GM23338 (cell line): ENCODE data around the gene MCM9. TPM values are rescaled to one million over a fixed set of nuclear protein-coding genes. Genes with fewer than 3 reads are reported as not detected.

Experiments
- ATAC-seq: fragments of 200-7000 bp; cut with Tn5 transposase; 3 replicates; pipeline ENCODE4 v1.9.1; 2020
- DNase-seq: peaks from one replicate; pipeline ENCODE4 v3.0.0-alpha.2; 2015; ENCODE audit warnings: low spot score
- H2AFZ ChIP-seq: fragments of 200-600 bp; sonication (generic); 2 replicates; pipeline ENCODE4 v1.8.0; 2016; ENCODE audit warnings: antibody characterized with exemption, mild to moderate bottlenecking, moderate library complexity
- H3F3A ChIP-seq: fragments of 200-600 bp; sonication (generic); replicated peaks from 2 replicates; pipeline ENCODE4 v1.8.0; 2017; ENCODE audit warnings: antibody characterized with exemption, mixed run types, low read depth
- H3K27ac ChIP-seq: fragments of 200-600 bp; sonication (generic); 2 replicates; pipeline ENCODE4 v1.6.1; 2016; ENCODE audit warnings: low read depth
- H3K27me3 ChIP-seq: fragments of 200-600 bp; sonication (generic); 2 replicates; pipeline ENCODE4 v1.8.0; 2016; ENCODE audit warnings: mild to moderate bottlenecking, mixed run types, moderate library complexity; ENCODE audit not compliant: insufficient read depth
- H3K36me3 ChIP-seq: fragments of 200-600 bp; sonication (generic); 2 replicates; pipeline ENCODE4 v1.8.0; 2016; ENCODE audit warnings: mild to moderate bottlenecking; ENCODE audit not compliant: insufficient read depth
- H3K4me1 ChIP-seq: fragments of 200-600 bp; sonication (generic); 2 replicates; pipeline ENCODE4 v1.8.0; 2016; ENCODE audit warnings: mild to moderate bottlenecking, moderate library complexity; ENCODE audit not compliant: insufficient read depth
- H3K4me2 ChIP-seq: fragments of 200-600 bp; sonication (generic); 2 replicates; pipeline ENCODE4 v1.7.1; 2017; ENCODE audit warnings: mixed run types
- H3K4me3 ChIP-seq: fragments of 200-600 bp; sonication (generic); 2 replicates; pipeline ENCODE4 v1.6.1; 2016; ENCODE audit warnings: mixed run types
- H3K79me2 ChIP-seq: fragments of 200-600 bp; sonication (generic); replicated peaks from 2 replicates; pipeline ENCODE4 v1.8.0; 2017; ENCODE audit warnings: mild to moderate bottlenecking; ENCODE audit not compliant: insufficient read depth
- H3K9me2 ChIP-seq: fragments of 200-600 bp; sonication (generic); 2 replicates; pipeline ENCODE4 v1.8.0; 2017; ENCODE audit not compliant: insufficient read depth
- H4K20me1 ChIP-seq: fragments of 200-600 bp; sonication (generic); replicated peaks from 2 replicates; pipeline ENCODE4 v1.8.0; 2017; ENCODE audit warnings: mild to moderate bottlenecking; ENCODE audit not compliant: insufficient read depth
- H3K27ac Mint-ChIP-seq: 2 replicates; pipeline ENCODE4 v1.8.0; 2020; ENCODE audit warnings: inconsistent platforms, mild to moderate bottlenecking, moderate library complexity, mixed read lengths
- H3K27me3 Mint-ChIP-seq: 3 replicates; pipeline ENCODE4 v1.8.0; 2022; ENCODE audit warnings: low read depth, mild to moderate bottlenecking, moderate library complexity, mixed read lengths, inconsistent platforms; ENCODE audit not compliant: insufficient read depth, poor library complexity
- H3K36me3 Mint-ChIP-seq: 3 replicates; pipeline ENCODE4 v1.8.0; 2021; ENCODE audit warnings: low read depth, mild to moderate bottlenecking, inconsistent platforms, moderate library complexity, mixed read lengths
- H3K4me1 Mint-ChIP-seq: 3 replicates; pipeline ENCODE4 v1.8.0; 2020; ENCODE audit warnings: mild to moderate bottlenecking, inconsistent platforms, mixed read lengths
- H3K4me3 Mint-ChIP-seq: 3 replicates; pipeline ENCODE4 v1.8.0; 2021; ENCODE audit warnings: moderate library complexity, mild to moderate bottlenecking, inconsistent platforms, mixed read lengths
- H3K9me3 Mint-ChIP-seq: 3 replicates; pipeline ENCODE4 v1.8.0; 2020; ENCODE audit warnings: moderate library complexity, mild to moderate bottlenecking, inconsistent platforms, mixed read lengths
- CREB1 ChIP-seq: fragments of 250-450 bp; sonication (Bioruptor Pico); IDR thresholded peaks from 2 replicates; pipeline ENCODE4 v1.5.0; 2020; ENCODE audit warnings: low read depth, mild to moderate bottlenecking, moderate library complexity
- CTCF ChIP-seq, 2 experiments: fragments of 200-600 bp in 1 of 2; sonication (generic) in 1 of 2; conservative IDR thresholded peaks; 2 replicates each; pipeline versions ENCODE4 v1.5.1 to v1.6.1; 2016 to 2017; ENCODE audit warnings: antibody characterized with exemption in 2 of 2, low read depth in 2 of 2, mild to moderate bottlenecking in 2 of 2, moderate library complexity in 1 of 2
- REST ChIP-seq: IDR thresholded peaks from one replicate; pipeline ENCODE4 v1.6.1; 2018; ENCODE audit warnings: antibody characterized with exemption; ENCODE audit not compliant: unreplicated experiment
- ZNF462 ChIP-seq: fragments of 250-450 bp; sonication (Bioruptor Pico); IDR thresholded peaks from 2 replicates; pipeline ENCODE4 v1.5.0; 2020; ENCODE audit warnings: mild to moderate bottlenecking, moderate library complexity
- polyA plus RNA-seq: library from polyadenylated mRNA; unstranded; fragments of >200 nt; fragmentation: Nextera tagmentation; extraction: Ambion mirVana; gene quantifications from 2 replicates; pipeline ENCODE4 v1.2.1, GENCODE V29; 2016
- total RNA-seq: library from RNA; depleted of rRNA; stranded (reverse); fragments of >200 nt; shearing (Covaris generic); gene quantifications from 2 replicates; pipeline ENCODE4 v1.2.3, GENCODE V29; 2014

The MCM9 gene
- total and polyA plus RNA-seq, 2 experiments from 2014 or later = 14.9 to 16.6 TPM

- peaks cover 19% of the 10 kb centered on the region for H3K4me1 ChIP-seq
- H3K4me3 Mint-ChIP-seq = no peak overlapping the region
- TF ChIP-seq CTCF (conservative IDR thresholded peaks at IDR 0.05; ENCODE audit: low read depth in 2 of 2) = peak; percentile 57 to 70
- TF ChIP-seq CREB1 (CRISPR knock-in tag) = no peak
- peaks cover 22% of the 10 kb centered on the region for H3K4me1 Mint-ChIP-seq
- H3K36me3 ChIP-seq = no peaks in the 10 kb centered on the region
- H3K9me2 ChIP-seq = no peaks in the 10 kb centered on the region
- DNase-seq (peak; percentile 60), ATAC-seq (no peak)
- no peak overlapping the region for H2AFZ ChIP-seq
- H4K20me1 ChIP-seq = no peaks in the 10 kb centered on the region
- H3K79me2 ChIP-seq = no peaks in the 10 kb centered on the region
- no peak overlapping the region for H3K4me3 ChIP-seq
- no peaks in the 10 kb centered on the region for H3K9me3 Mint-ChIP-seq
- no peak overlapping the region for H3K4me2 ChIP-seq
- no peak overlapping the region for H3K27ac ChIP-seq
- H3K27me3 Mint-ChIP-seq = peaks cover 1% of the 10 kb centered on the region
- H3K27ac Mint-ChIP-seq = no peak overlapping the region
- no peaks in the 10 kb centered on the region for H3K27me3 ChIP-seq
- H3F3A ChIP-seq = no peaks in the 10 kb centered on the region
- H3K36me3 Mint-ChIP-seq = no peaks in the 10 kb centered on the region
These were observed 33.5 kb upstream of the MCM9 start for GRCh38 chr6:118968416-118968815.

GRCh38 chr6:118967239-118967638 is 32.3 kb upstream of the MCM9 start:
- Histone ChIP-seq H3K4me1 (peaks cover 13% of the 10 kb centered on the region), H3F3A (no peaks in the 10 kb centered on the region), H3K36me3 (no peaks in the 10 kb centered on the region), H3K27ac (no peak overlapping the region), H3K9me2 (no peaks in the 10 kb centered on the region), H3K79me2 (no peaks in the 10 kb centered on the region), H3K4me2 (no peak overlapping the region), H4K20me1 (no peaks in the 10 kb centered on the region), H3K4me3 (no peak overlapping the region), H3K27me3 (no peaks in the 10 kb centered on the region), H2AFZ (no peak overlapping the region)
- no peaks in the 10 kb centered on the region for H3K9me3 Mint-ChIP-seq
- H3K4me1 Mint-ChIP-seq = peaks cover 15% of the 10 kb centered on the region
- no peak overlapping the region for H3K4me3 Mint-ChIP-seq
- DNase-seq (no peak), ATAC-seq (no peak)
- no peaks in the 10 kb centered on the region for H3K36me3 Mint-ChIP-seq
- no peaks in the 10 kb centered on the region for H3K27me3 Mint-ChIP-seq
- TF ChIP-seq REST (no peak), ZNF462 (CRISPR knock-in tag) (no peak)
- H3K27ac Mint-ChIP-seq = no peak overlapping the region
